IPS-15b (cell line): Measurements from ENCODE around the gene PON1.

Experiments
- H3K27me3 ChIP-seq: one replicate; pipeline ENCODE4 v1.6.1; 2013; ENCODE audit warnings: low read length; ENCODE audit not compliant: control insufficient read depth, insufficient read depth
- H3K36me3 ChIP-seq: one replicate; pipeline ENCODE4 v1.6.1; 2013; ENCODE audit warnings: low read length; ENCODE audit not compliant: control insufficient read depth, insufficient read depth
- H3K4me1 ChIP-seq: one replicate; pipeline ENCODE4 v1.6.1; 2013; ENCODE audit warnings: mild to moderate bottlenecking, low read length; ENCODE audit not compliant: control insufficient read depth, insufficient read depth
- H3K4me3 ChIP-seq: one replicate; pipeline ENCODE4 v1.5.1; 2013; ENCODE audit warnings: low read depth, low read length
- H3K9ac ChIP-seq: one replicate; pipeline ENCODE4 v1.6.1; 2013; ENCODE audit warnings: low read depth, mild to moderate bottlenecking, low read length
- H3K9me3 ChIP-seq: one replicate; pipeline ENCODE4 v1.6.1; 2013; ENCODE audit warnings: mild to moderate bottlenecking, low read length; ENCODE audit not compliant: control insufficient read depth, insufficient read depth

Gene PON1

DNA sequence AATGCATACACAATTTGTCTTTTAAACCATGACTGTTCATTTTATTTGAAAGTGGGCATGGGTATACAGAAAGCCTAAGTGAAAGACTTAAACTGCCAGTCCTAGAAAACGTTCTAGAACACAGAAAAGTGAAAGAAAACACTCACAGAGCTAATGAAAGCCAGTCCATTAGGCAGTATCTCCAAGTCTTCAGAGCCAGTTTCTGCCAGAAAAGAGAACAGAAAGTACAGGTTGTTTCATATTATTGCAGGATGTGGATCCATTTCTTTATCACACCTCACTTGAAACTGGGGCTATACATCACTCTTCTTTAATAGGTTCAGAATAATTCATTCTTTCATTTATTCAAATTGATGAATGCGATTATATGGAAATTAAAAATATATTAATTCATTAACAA, 7.7 kb downstream of the PON1 start:
- Histone ChIP-seq H3K36me3 (no peaks in the 10 kb centered on the region), H3K9ac (no peak overlapping the region), H3K4me1 (no peaks in the 10 kb centered on the region), H3K9me3 (no peaks in the 10 kb centered on the region), H3K27me3 (no peaks in the 10 kb centered on the region), H3K4me3 (no peak overlapping the region)

DNA sequence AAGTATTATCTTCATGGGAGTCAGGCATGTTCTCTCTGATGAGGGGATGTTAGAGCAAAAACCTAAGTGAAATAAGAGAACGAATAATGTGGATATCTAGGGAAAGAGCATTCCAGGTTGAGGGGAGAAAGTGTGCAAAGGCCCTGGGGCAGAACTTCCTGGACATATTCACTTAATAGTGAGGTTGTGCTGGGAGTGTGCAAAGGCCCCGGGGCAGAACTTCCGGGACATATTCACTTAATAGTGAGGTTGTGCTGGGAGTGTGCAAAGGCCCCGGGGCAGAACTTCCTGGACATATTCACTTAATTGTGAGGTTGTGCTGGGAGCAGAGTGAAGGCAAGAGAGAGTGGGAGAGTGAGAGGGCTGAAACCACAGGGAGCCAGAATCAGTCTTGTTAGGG, 11.8 kb downstream of the PON1 start:
- Histone ChIP-seq H3K4me3 (no peak overlapping the region), H3K36me3 (no peaks in the 10 kb centered on the region), H3K4me1 (no peaks in the 10 kb centered on the region), H3K27me3 (no peaks in the 10 kb centered on the region), H3K9ac (no peak overlapping the region), H3K9me3 (no peaks in the 10 kb centered on the region)

DNA sequence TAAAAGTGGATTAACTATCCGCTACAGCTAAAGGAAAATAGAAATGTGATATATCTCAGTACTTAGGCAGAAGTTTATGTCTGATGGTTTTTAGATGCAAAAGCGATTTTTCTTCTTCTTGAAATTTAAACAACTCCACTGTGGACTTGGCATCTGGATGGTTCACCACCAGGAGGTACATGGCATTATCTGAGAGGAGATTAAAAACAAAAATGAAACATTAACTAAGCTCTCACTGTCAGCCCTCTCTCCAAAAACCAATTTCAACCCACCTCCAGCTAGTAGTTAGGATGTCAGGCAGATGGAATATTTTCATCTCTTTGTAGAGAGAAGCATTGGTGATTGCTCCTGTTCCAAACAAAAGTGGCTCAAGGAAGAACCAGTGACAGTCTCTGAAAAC, 12.9 kb downstream of the PON1 start:
- Histone ChIP-seq H3K9me3 (no peaks in the 10 kb centered on the region), H3K4me1 (no peaks in the 10 kb centered on the region), H3K36me3 (no peaks in the 10 kb centered on the region), H3K9ac (no peak overlapping the region), H3K27me3 (no peaks in the 10 kb centered on the region), H3K4me3 (no peak overlapping the region)

DNA sequence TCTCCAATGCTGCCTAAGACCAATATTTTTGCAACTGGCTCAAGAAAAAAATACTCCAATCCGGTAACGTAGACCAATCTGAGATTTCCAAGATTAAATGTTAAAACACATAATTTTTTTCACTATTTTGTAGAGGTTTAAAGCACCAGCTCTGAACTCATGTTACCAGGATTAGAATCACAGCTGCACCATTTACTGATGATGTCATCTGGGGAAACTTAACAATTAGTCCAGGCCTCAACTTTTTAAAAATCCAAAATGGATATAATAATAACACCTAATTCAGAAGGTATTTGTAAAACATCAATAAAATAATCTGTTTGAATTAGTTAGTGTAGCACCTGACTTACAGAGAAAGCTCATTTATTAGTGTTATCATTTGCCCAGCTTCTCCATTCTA, 14.4 kb downstream of the PON1 start:
- no peaks in the 10 kb centered on the region for H3K27me3 ChIP-seq
- H3K9ac ChIP-seq, result no peak overlapping the region
- no peak overlapping the region for H3K4me3 ChIP-seq
- no peaks in the 10 kb centered on the region for H3K9me3 ChIP-seq
- no peaks in the 10 kb centered on the region for H3K36me3 ChIP-seq
- no peaks in the 10 kb centered on the region for H3K4me1 ChIP-seq

DNA sequence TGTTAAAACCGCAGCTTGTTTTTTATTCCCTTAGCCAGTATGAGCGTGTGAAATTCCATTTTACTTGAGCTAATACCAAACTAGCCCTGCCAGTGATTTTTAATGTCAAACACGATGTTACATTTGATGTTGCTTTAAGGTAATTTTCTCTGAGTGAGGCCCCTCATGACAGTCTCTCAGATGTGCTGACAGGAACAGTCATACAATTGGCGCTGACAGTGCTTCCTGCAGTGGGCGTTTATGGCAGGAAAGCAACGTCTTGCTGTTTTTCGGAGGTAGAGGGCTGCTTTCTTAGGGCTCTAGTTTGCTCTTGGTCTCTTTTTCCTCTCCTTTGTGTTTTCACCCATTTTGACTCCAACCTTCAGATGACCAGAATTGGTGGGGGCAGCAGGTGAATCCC, 19.3 kb downstream of the PON1 start:
- H3K9ac ChIP-seq, result no peak overlapping the region
- no peaks in the 10 kb centered on the region for H3K27me3 ChIP-seq
- no peaks in the 10 kb centered on the region for H3K36me3 ChIP-seq
- no peaks in the 10 kb centered on the region for H3K9me3 ChIP-seq
- H3K4me3 ChIP-seq, result no peak overlapping the region
- no peaks in the 10 kb centered on the region for H3K4me1 ChIP-seq

DNA sequence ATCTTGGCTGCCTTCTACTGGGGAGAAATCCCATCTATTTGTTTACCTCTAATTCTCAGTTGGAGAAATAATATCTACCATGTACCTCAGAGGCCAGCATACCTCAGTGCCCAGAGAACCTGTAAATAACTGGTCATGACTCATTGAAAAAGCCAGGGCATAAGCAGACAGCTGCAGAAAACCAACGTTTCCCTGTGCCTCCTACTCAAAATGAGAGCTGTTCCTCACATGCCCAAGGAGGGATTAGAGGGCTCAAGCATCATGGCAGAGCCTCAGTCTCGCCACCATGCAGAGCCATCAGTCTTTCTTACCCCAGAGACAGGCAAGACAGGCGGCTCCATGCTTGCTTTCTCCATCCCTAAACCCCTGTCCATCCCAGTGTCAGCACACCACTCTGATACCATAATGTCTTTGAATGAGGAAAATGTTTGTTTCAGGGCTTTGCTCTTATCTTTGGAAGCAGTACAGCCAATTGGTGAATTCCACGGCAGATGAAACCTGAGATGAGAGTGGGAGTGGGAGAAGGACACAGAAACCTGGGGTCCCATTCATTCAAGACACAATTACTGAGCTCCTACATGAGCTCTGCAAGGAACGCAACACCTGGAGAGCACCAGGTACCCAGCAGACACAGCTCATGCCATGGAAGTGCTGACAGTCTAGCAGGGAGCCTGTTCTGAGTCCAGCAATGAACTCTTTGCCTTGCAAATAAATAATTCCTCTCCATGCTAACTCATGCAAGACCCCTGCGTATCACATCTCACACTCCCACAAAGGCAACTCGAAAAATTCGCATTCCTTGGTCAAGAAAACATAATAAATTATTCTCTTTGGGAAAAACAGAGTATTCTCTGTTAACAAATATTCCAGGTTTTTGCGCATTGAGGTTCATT, 21.1 kb downstream of the PON1 start:
- H3K27me3 ChIP-seq, result no peaks in the 10 kb centered on the region

DNA sequence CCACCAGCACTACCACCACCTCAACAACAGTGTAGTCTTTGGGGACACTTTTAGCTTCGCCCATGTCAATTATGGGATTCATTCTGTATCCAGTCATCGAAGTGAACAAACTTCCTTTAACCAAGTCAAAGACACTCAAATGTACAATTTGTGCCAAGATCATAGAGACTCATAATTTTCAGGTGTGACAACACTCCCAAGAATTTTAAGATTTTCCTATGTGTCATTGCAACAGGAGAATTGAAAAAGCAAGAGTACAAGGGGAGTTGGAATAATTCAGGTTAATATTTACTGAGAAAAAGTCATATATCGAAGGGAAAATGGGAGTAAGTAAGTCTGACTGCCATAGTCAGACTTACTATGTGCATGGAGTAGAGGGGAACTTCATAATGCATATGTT, 26.2 kb downstream of the PON1 start:
- H3K9me3 ChIP-seq, result no peaks in the 10 kb centered on the region
- no peaks in the 10 kb centered on the region for H3K36me3 ChIP-seq
- H3K27me3 ChIP-seq, result no peaks in the 10 kb centered on the region
- no peak overlapping the region for H3K4me3 ChIP-seq
- no peaks in the 10 kb centered on the region for H3K4me1 ChIP-seq
- H3K9ac ChIP-seq, result no peak overlapping the region

More for the DNA sequence above, 21.1 kb downstream of the PON1 start:
- H3K9me3 ChIP-seq, result no peaks in the 10 kb centered on the region
- no peaks in the 10 kb centered on the region for H3K36me3 ChIP-seq
- H3K9ac ChIP-seq, result no peak overlapping the region
- no peak overlapping the region for H3K4me3 ChIP-seq
- H3K4me1 ChIP-seq, result no peaks in the 10 kb centered on the region

DNA sequence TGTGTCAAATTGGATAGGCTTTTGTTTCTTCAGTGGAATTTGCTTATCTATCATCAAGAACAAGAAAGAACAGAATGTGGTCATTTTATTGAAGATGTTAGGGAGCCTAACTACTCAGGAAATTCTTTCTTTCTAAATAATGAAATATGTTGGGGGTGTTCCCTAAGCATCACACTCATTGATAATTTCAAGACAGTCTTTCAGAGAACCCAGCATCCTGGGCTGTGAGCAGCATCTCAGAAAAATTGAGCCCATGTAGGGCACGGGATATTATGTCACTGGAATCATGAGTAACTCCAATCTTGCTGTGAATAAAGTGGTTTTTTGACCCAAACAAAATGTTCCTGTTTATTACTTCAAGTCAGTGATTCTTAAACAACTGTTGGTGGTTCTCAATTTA, 27.3 kb downstream of the PON1 start:
- Histone ChIP-seq H3K36me3 (no peaks in the 10 kb centered on the region), H3K27me3 (no peaks in the 10 kb centered on the region), H3K9ac (no peak overlapping the region), H3K9me3 (no peaks in the 10 kb centered on the region), H3K4me3 (no peak overlapping the region), H3K4me1 (no peaks in the 10 kb centered on the region)

DNA sequence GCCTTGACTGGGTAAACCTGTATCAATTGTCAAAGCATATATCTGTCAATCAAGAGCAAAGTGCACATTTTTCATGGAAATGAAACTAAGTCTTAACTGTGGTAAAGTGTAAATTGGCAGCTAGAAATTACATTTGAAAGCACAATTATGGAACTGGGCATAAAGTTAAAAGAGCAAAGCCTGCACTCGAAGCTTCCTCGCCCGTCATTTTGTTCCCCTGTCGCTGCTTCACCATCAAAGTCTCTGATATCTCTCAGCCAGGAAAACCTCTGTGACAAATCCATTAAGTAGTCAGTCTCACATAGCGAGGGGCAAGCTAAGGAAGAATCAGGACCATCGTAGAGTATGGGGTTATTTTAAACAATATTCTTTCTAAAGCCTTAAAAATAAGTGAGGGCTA, 27.9 kb downstream of the PON1 start:
- no peaks in the 10 kb centered on the region for H3K4me1 ChIP-seq
- no peaks in the 10 kb centered on the region for H3K36me3 ChIP-seq
- no peak overlapping the region for H3K9ac ChIP-seq
- no peaks in the 10 kb centered on the region for H3K27me3 ChIP-seq
- H3K9me3 ChIP-seq, result no peaks in the 10 kb centered on the region
- H3K4me3 ChIP-seq, result no peak overlapping the region

DNA sequence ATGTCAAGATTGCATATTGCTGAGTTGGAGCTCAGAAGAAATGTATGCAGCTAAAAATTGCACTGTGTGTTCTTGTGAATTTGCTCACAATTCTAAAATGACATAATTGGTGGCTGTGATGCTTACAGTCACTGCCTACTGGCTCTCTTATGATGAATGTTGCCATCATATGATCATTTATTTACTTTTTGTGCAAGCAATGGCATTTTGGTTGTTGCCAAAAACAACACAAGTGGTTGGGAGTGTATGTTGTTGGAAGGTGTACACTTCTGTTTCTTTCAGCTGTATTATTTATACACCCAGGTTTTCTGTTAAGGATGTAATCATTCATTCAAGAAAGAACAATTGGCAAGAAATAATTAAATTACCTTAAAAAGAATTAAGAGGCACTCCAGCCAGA, 28.9 kb downstream of the PON1 start:
- H3K9me3 ChIP-seq, result no peaks in the 10 kb centered on the region
- H3K4me3 ChIP-seq, result no peak overlapping the region
- H3K9ac ChIP-seq, result no peak overlapping the region
- H3K4me1 ChIP-seq, result no peaks in the 10 kb centered on the region
- no peaks in the 10 kb centered on the region for H3K27me3 ChIP-seq
- H3K36me3 ChIP-seq, result no peaks in the 10 kb centered on the region

DNA sequence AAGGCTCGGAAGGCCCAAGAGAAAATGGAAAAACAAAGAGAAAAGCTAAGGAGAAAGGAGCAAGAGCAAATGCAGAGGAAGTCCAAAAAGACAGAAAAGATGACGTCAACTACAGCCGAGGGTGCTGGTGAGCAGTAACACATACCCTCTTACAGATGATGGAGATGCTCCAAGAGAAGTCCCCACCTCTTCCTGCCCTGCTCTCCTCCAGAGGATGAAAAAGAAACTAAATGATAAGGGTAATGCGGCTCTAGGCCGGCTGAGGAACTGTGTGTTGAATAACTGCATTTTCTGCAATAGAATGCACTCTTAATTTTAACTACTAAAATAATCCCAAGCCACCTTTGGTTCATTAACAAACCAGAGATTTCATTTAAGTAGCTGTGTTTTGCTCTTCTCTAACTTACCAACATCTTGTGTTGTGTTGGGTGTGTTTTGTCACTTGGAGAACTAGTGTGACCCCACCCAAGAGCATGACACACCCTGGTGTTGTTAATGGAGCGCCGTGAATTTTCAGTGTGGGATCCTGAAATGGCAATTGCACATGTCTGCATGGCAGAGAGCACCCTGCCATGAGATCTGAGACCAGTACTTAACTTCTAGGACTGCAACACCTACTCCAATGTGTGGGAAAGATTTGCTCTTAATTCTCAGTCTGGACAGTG, 34.0 kb downstream of the PON1 start:
- no peaks in the 10 kb centered on the region for H3K36me3 ChIP-seq
- H3K4me3 ChIP-seq, result no peak overlapping the region
- H3K9ac ChIP-seq, result no peak overlapping the region
- no peaks in the 10 kb centered on the region for H3K27me3 ChIP-seq
- no peaks in the 10 kb centered on the region for H3K9me3 ChIP-seq
- no peaks in the 10 kb centered on the region for H3K4me1 ChIP-seq

DNA sequence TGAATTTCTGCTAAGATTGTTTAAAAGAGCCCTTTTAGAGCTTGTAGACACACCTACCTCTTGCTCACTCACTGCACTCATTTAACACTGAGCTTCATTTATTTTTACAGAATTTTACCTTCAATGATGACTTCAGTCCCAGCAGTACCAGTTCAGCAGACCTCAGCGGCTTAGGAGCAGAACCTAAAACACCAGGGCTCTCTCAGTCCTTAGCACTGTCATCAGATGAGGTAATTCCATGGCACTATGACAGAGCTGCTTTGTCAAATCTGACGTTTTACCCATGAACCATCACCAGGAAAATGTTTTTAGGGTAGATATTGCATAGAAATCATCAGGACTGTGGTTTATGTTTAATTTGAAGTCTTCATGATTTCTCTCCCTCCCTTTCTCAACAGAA, 38.2 kb downstream of the PON1 start:
- H3K27me3 ChIP-seq, result no peaks in the 10 kb centered on the region
- no peaks in the 10 kb centered on the region for H3K4me1 ChIP-seq
- H3K9ac ChIP-seq, result no peak overlapping the region
- no peaks in the 10 kb centered on the region for H3K9me3 ChIP-seq
- H3K4me3 ChIP-seq, result no peak overlapping the region
- H3K36me3 ChIP-seq, result no peaks in the 10 kb centered on the region
